ENCODE data around the gene HKDC1.

HKDC1 gene

GRCh38 chr10:69202332-69202731 lies 17.8 kb upstream of the HKDC1 start:
- DNase-seq (ENCODE audit: extremely low read depth, insufficient read length): no peak
- Histone ChIP-seq H3K4me3 (replicated peaks; ENCODE audit: low read depth, low read length) (no peak overlapping the region), H3K36me3 (ENCODE audit: control insufficient read depth, insufficient read depth, low read length) (peaks cover 3% of the 10 kb centered on the region), H3K27me3 (replicated peaks; ENCODE audit: control insufficient read depth, insufficient read depth, low read length) (no peaks in the 10 kb centered on the region)
- TF ChIP-seq CTCF (IDR thresholded peaks at IDR 0.05; ENCODE audit: insufficient read depth, low read length, poor library complexity, severe bottlenecking): no peak

GRCh38 chr10:69208761-69209160 lies 11.4 kb upstream of the HKDC1 start:
- no peak for DNase-seq (ENCODE audit: extremely low read depth, insufficient read length)
- Histone ChIP-seq H3K36me3 (ENCODE audit: control insufficient read depth, insufficient read depth, low read length) (peaks cover 11% of the 10 kb centered on the region), H3K4me3 (replicated peaks; ENCODE audit: low read depth, low read length) (no peak overlapping the region), H3K27me3 (replicated peaks; ENCODE audit: control insufficient read depth, insufficient read depth, low read length) (no peaks in the 10 kb centered on the region)
- TF ChIP-seq CTCF (IDR thresholded peaks at IDR 0.05; ENCODE audit: insufficient read depth, low read length, poor library complexity, severe bottlenecking): no peak

GRCh38 chr10:69209787-69210484 lies 10.2 kb upstream of the HKDC1 start:
- DNase-seq (ENCODE audit: extremely low read depth, insufficient read length): no peak
- Histone ChIP-seq H3K27me3 (replicated peaks; ENCODE audit: control insufficient read depth, insufficient read depth, low read length) (no peaks in the 10 kb centered on the region), H3K4me3 (replicated peaks; ENCODE audit: low read depth, low read length) (no peak overlapping the region), H3K36me3 (ENCODE audit: control insufficient read depth, insufficient read depth, low read length) (peaks cover 11% of the 10 kb centered on the region)
- no peak for TF ChIP-seq CTCF (IDR thresholded peaks at IDR 0.05; ENCODE audit: insufficient read depth, low read length, poor library complexity, severe bottlenecking)

GRCh38 chr10:69211104-69211503 lies 9.0 kb upstream of the HKDC1 start:
- Histone ChIP-seq H3K4me3 (replicated peaks; ENCODE audit: low read depth, low read length) (no peak overlapping the region), H3K36me3 (ENCODE audit: control insufficient read depth, insufficient read depth, low read length) (peaks cover 11% of the 10 kb centered on the region), H3K27me3 (replicated peaks; ENCODE audit: control insufficient read depth, insufficient read depth, low read length) (no peaks in the 10 kb centered on the region; the same call in 1 of the 2 replicates)
- DNase-seq (ENCODE audit: extremely low read depth, insufficient read length): no peak
- TF ChIP-seq CTCF (IDR thresholded peaks at IDR 0.05; ENCODE audit: insufficient read depth, low read length, poor library complexity, severe bottlenecking): no peak

GRCh38 chr10:69211524-69211923 lies 8.6 kb upstream of the HKDC1 start:
- Histone ChIP-seq H3K36me3 (ENCODE audit: control insufficient read depth, insufficient read depth, low read length) (peaks cover 9% of the 10 kb centered on the region), H3K27me3 (replicated peaks; ENCODE audit: control insufficient read depth, insufficient read depth, low read length) (no peaks in the 10 kb centered on the region; the same call in 1 of the 2 replicates), H3K4me3 (replicated peaks; ENCODE audit: low read depth, low read length) (no peak overlapping the region)
- TF ChIP-seq CTCF (IDR thresholded peaks at IDR 0.05; ENCODE audit: insufficient read depth, low read length, poor library complexity, severe bottlenecking): no peak
- no peak for DNase-seq (ENCODE audit: extremely low read depth, insufficient read length)

Data from GM06990 (cell line).